ENCODE data around the gene KLHDC9. TPM values are rescaled to one million over a fixed set of nuclear protein-coding genes. Genes with fewer than 3 reads are reported as not detected.

The KLHDC9 gene
- total RNA-seq, 1 donor from 2014 or later, result 13.0 TPM

- DNase-seq (ENCODE audit: low spot score), result no peak
Observed at GRCh38 chr1:161076410-161076809, 21.8 kb upstream of the KLHDC9 start.

DNA sequence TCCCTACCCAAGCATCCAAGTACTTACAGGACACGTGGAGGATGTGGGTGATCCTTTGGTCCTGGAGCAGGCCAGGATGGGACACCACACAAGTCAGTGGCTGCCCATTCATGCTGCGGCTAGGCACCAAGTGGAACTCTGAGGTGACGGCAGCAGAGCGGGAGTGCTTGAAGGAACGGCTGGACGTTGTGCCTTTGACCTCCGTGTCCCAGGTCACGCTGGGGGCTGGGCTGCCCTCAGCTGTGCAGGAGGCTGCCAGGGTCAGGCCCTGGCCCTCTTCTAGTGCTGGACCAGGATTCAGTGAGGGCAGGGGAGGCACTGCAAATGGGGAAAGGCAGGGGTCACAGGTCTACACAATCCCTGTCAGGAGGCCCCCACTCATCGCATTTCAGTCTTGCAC, 20.7 kb upstream of the KLHDC9 start:
- DNase-seq (ENCODE audit: low spot score), result no peak

GRCh38 chr1:161079436-161080110, 18.6 kb upstream of the KLHDC9 start:
- no peak for DNase-seq (ENCODE audit: low spot score)

DNA sequence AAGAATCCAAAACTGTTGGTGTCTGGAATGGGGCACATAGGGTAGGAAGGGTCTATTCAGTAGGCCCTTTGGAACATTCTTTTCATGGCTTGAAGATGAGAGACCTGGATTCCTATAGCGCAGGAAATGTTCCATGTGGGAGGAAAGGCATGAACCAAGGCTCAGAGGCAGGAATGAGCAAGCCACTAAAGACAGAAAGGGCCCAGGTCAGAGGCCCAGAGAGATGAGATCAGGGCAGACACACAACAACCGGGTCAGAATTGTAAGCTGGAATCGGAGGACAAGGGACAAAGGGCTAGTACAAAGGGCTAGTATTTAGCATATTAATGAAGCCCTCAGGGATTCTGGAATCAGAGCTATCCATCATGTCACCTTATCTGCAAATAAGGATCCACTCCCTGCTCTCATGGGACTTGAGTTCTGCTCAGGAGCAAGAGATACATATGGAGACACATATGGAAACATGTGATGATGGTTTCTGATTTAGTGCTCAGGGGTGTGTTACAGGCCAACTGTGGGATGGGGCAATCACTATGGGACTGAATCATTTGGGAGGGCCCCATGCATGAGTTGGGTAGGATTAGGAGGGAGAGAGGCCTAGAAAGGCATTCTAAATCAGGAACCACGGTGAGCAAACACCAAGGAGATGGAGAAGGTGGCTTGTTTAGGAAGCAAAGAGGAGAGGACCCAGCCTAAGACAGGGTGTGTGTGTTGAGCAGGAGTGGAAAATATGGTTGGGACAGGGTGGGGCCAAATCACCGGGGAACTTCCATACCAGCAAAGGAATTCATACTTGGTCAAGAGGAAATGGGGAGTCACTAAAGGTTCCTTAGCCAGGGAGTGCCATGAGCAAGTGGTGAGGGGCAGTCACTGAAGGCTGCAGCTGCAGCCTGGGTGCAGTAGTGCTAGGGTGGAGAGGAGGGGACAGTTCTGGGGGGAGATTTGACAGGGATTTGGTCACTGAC, 17.4 kb upstream of the KLHDC9 start:
- no peak for DNase-seq (ENCODE audit: low spot score)

- DNase-seq (ENCODE audit: low spot score), result no peak
Observed at GRCh38 chr1:161081519-161081918, 16.6 kb upstream of the KLHDC9 start.

DNA sequence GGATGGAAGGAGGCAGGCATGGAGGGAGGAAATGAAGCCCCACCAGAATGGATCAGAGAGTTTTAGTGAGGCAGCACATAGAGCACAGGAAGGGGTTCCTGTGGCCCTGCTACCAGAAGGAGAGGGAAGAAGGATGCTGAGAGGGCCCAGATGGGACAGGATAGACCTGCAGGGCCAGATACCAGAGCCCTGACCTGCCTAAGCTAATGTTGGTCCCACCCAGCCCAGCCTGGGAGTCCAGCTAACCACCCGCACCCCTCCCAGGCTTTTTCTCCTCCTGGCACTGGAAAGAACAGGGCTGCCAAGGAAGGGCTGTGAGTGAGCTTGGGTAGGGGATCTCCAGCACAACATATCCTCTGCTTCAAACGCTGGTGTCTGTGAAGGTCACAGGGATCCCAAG, 15.7 kb upstream of the KLHDC9 start:
- no peak for DNase-seq (ENCODE audit: low spot score)

- peak; percentile 95 for DNase-seq (ENCODE audit: low spot score)
Observed at GRCh38 chr1:161082996-161083747, 15.0 kb upstream of the KLHDC9 start.

- DNase-seq (ENCODE audit: low spot score), result no peak
Observed at GRCh38 chr1:161083748-161084596, 14.2 kb upstream of the KLHDC9 start.

DNA sequence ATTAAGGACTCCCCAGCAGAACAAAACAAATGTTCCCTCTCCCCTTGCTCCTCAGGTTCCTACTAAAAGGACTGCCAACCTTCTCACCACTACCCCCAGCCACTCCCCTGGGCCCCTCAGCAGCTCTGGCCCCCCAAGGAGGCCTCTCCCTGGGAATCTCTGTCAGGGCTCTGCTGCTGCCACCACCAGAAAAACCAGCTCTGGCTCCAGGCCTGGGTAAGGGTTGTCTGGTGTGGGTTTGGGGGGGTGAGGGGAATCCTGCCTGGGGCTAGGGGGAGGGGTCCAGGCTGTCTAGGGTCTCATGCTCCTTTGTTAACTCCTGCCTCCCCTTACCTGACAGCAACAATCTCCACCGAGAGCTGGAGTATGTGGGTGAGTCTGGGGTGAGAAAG, 13.6 kb upstream of the KLHDC9 start:
- DNase-seq (ENCODE audit: low spot score), result no peak

GRCh38 chr1:161085165-161085564, 13.0 kb upstream of the KLHDC9 start:
- DNase-seq (ENCODE audit: low spot score), result no peak

DNA sequence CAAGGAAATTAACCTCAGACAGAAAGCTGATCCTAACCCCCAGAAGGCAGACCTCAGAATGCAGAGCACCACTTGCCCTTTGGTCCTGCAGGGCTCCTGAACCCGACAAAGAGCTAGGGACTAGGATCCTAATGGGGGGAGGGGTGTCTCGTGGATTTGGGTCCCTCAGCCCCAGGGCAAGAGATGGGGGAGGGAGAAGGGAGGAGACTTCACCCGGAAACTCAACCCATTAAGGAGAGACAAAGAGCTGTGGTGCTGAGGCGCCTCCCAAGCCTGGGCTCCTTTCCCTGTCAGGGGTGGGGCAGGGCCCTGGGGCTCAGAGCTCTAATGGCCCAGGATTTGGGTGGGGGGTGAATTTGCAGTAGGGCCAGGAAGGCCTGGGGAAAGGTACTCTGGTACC, 11.7 kb upstream of the KLHDC9 start:
- no peak for DNase-seq (ENCODE audit: low spot score)

DNA sequence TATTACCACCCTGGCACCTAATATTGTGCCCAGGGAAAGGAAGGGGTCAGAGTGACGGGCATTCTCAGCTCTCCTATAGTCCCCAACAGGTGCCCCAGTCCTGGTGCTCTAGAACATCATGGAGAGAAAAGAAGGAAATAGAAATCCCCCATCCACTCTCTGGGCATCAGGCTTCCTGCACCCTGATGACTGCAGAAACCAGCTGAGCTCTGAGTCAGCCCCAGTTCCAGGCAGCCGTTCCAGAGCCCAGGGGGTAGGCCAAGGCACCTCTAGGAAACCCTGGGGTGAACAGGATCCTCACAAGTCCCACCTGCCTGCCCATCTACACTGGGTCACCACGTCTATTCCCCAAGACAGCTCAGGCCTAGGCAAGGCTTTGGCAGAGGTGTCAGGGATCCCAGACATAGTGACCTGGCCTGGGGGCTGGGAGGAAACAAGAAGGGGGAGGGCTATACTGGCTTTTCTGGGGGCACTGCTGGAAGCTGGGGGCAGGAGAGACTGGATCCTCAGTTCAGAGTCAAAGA, 9.5 kb upstream of the KLHDC9 start:
- DNase-seq (ENCODE audit: low spot score), result no peak

DNA sequence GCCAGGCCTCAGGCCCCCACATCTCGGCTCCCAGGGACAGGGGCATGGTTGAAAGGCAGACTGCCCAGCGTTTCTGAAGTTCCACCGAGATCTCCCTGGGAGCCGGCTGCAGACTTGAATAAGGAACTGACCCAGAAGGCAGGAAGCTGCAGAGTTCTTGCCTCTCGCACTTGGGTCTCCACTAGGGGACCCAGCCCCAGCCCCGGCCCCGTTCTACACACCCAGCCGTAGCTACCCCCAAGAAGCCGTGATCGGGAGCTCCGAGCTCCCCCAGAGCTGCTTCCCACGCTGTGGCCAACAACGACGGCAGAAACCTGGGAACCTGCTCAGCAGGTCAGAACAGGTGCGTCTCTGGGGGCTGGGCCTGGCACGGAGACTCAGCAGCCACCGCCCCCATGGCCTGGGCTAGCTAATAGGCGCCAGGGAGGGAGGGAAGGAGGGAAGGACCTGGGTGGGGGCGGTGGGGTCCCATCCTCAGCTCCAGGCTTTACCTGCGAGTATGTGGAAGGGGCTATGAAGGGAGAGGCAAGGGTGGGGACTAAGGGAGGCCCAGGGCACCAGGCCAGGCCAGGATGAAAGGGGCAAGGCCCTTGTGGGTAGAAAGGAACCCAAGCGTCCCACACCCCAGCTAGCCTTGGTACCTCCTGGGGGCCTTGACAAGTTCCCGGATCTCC, 8.8 kb upstream of the KLHDC9 start, which contains the start of gene NECTIN4:
Gene NECTIN4, minus strand, starts transcription at position 308 of the 674 bp plus-strand sequence. Its CDS starts 262 bp downstream, at position 46.
- peak; percentile 85 for DNase-seq (ENCODE audit: low spot score)

DNA sequence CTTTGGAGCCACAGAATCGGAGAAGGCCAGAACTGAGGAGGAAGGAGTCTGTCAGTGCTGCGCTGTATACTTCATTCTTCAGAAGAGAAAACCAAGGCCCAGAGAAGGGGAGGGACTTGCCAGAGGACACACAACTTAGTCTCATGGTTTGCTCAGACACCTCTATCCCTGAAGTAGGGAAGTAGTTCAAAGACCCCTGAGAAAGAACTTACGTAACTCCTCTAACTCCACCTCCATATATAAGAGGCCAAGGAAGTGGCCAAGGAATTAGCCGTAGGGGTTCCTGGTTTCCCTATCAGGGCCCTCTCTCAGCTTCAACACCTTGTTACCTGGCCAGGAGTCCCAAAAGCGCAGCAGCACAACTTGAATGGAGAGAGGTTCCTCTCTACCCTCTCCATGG, 8.2 kb upstream of the KLHDC9 start:
- DNase-seq (ENCODE audit: low spot score), result no peak

- no peak for DNase-seq (ENCODE audit: low spot score)
Observed at GRCh38 chr1:161090617-161091016, 7.5 kb upstream of the KLHDC9 start.

GRCh38 chr1:161091093-161091492, 7.1 kb upstream of the KLHDC9 start:
- DNase-seq (ENCODE audit: low spot score), result no peak

DNA sequence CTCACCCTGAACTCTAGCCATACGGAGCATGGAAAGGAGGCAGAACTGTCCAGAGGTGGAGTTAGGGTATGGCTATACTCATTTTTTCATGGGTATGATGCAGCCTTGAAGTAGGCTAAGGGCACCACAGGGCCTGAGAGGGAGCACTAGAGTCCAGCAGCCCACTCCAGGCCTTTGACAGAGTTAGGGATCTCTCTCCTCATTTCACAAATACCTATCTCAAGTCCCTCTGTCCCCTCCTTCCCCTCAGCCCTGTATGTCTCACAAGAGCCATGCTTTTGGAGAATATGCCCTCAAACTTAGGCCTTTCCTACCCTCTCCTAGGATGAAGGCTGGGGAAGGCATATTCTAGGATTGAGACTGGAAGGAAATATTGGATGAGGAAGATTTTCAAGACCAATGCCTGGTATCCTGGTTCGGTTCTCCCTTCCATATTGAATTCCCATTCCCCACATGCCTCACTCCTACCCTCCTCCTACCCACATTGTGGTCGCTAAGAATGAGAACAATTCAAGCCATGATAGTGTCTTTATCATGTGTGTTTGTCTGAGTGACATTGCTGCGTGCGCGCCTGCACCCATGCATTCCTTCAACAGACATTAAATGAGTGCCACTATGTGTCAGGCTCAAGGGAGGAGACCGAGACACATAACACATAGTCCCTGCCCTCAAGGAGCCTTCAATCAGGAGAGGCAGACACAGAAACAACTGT, 6.2 kb upstream of the KLHDC9 start:
- no peak for DNase-seq (ENCODE audit: low spot score)

DNA sequence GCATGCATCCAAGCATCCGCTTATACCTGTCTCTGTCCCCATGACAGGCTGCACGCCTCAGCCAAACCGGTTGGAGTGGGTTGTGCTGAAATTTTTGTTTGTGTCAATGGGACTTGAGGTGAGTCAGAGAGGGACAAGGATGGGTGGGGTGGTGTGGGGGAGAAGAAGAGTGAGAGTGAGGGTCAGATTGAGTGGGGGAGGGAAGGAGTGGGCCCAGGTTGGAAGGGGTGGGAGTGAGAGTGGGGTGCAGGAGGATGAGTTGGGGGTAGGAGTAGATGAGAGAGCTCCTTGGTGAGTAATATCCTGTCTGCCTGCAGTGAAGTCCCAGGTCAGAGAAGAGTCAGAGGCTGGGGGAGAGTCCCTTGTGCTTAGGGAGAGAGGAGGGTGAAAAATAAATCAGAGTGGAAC, 5.5 kb upstream of the KLHDC9 start:
- no peak for DNase-seq (ENCODE audit: low spot score)

DNA sequence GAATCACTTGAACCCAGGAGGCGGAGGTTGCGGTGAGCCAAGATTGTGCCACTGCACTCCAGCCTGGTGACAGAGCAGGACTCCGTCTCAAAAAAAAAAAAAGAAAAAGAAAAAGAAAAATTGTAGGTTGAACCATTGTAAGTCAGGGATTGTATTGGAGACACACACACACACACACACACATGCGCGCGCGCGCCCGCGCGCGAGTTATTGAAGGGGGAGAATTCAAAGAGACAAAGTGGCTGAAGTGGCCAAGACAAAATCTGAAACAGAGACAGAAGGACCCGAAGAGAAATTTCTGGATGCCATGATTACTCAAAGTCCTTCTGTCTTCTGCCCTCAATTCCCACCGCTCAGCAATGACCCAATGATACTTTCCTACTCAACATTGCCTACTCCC, 3.7 kb upstream of the KLHDC9 start:
- no peak for DNase-seq (ENCODE audit: low spot score)

DNA sequence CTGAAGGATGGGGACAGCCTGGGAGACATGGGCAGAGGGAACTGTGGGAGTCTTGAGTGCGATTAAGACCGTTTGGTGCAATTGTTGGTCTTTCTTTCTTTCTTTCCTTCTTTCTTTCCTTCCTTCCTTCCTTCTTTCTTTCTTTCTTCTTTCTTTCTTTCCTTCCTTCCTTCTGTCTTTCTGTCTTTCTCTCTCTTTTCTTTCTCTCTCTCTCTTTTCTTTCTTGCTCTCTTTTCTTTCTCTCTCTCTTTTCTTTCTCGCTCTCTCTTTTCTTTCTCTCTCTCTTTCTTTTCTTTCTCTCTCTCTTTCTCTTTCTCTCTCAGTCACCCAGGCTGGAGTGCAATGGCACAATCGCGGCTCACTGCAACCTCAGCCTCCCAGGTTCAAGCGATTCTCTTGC, 2.9 kb upstream of the KLHDC9 start:
- DNase-seq (ENCODE audit: low spot score), result no peak
